Osteocyte (in vitro differentiated cells): ENCODE results near the gene RYR2. TPM values are rescaled to one million over a fixed set of nuclear protein-coding genes. Genes with fewer than 3 reads are reported as not detected.

Experiments
- DNase-seq: peaks from one replicate; pipeline ENCODE4 v3.0.0; 2021; ENCODE audit warnings: mixed read lengths; ENCODE audit not compliant: unreplicated experiment; ENCODE audit errors: extremely low spot score
- H3K27ac Mint-ChIP-seq: one replicate; pipeline ENCODE4 v1.8.0; 2021; ENCODE audit warnings: mild to moderate bottlenecking, mixed read lengths; ENCODE audit not compliant: unreplicated experiment
- H3K27me3 Mint-ChIP-seq: one replicate; pipeline ENCODE4 v1.8.0; 2021; ENCODE audit warnings: mixed read lengths; ENCODE audit not compliant: unreplicated experiment
- H3K36me3 Mint-ChIP-seq: one replicate; pipeline ENCODE4 v1.8.0; 2021; ENCODE audit warnings: mixed read lengths; ENCODE audit not compliant: unreplicated experiment
- H3K4me1 Mint-ChIP-seq: one replicate; pipeline ENCODE4 v1.8.0; 2021; ENCODE audit warnings: mixed read lengths; ENCODE audit not compliant: unreplicated experiment
- H3K4me3 Mint-ChIP-seq: one replicate; pipeline ENCODE4 v1.8.0; 2021; ENCODE audit warnings: mild to moderate bottlenecking, moderate library complexity, mixed read lengths; ENCODE audit not compliant: unreplicated experiment
- H3K9me3 Mint-ChIP-seq: one replicate; pipeline ENCODE4 v1.8.0; 2021; ENCODE audit warnings: mixed read lengths; ENCODE audit not compliant: unreplicated experiment
- total RNA-seq: library from RNA; stranded (reverse); gene quantifications from 2 replicates; pipeline ENCODE4 v1.2.1, GENCODE V29; 2021
- TF ChIP-seq, protein P1 (sequence below): fragments of 200-600 bp; sonication (generic); IDR thresholded peaks from 2 replicates; pipeline ENCODE4 v1.5.0; 2021; ENCODE audit warnings: antibody characterized with exemption, mild to moderate bottlenecking, moderate library complexity

The RYR2 gene
- total RNA-seq, 1 donor from 2014 or later: 0.03 TPM

DNA sequence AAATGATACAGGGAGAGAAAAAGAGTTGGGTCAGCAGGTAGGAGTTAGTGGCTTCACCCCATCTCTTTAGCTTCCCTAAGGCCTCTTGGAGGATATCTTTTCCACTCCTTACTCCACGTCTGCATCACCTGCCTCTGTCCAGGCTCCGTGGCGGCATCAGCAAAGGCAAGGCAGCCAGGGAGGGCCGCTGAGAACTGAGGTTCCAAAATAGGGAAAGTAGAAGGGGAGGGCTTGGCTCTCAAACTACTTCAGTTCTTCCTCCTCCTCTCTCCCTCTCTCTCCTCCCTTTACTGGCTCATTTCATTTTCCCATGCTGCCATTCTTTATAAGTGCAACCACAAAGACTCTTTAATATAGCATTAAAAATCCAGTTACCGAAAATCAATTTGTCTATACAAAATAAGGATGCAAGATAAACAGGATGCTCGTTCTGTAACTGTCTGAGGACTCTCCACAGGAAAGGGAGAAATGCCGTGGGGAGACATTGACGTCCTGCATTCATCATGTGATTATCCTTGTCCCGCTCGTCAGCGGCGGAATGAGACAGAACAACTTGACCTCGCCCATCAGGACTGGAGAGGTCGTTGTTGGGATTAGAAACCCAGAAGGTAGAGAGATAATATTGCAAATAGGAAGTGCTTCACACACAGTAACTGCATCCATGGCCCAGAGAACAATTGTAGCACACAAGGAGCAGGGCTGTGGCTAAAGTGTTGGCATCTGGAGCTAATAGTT is 34.7 kb upstream of the RYR2 start:
- Mint-ChIP-seq H3K27me3 (peaks cover 4% of the 10 kb centered on the region), H3K4me3 (no peak overlapping the region), H3K27ac (no peak overlapping the region), H3K9me3 (peaks cover 5% of the 10 kb centered on the region), H3K4me1 (peaks cover 6% of the 10 kb centered on the region), H3K36me3 (no peaks in the 10 kb centered on the region)
- no peak for DNase-seq
- TF ChIP-seq, protein P1, sequence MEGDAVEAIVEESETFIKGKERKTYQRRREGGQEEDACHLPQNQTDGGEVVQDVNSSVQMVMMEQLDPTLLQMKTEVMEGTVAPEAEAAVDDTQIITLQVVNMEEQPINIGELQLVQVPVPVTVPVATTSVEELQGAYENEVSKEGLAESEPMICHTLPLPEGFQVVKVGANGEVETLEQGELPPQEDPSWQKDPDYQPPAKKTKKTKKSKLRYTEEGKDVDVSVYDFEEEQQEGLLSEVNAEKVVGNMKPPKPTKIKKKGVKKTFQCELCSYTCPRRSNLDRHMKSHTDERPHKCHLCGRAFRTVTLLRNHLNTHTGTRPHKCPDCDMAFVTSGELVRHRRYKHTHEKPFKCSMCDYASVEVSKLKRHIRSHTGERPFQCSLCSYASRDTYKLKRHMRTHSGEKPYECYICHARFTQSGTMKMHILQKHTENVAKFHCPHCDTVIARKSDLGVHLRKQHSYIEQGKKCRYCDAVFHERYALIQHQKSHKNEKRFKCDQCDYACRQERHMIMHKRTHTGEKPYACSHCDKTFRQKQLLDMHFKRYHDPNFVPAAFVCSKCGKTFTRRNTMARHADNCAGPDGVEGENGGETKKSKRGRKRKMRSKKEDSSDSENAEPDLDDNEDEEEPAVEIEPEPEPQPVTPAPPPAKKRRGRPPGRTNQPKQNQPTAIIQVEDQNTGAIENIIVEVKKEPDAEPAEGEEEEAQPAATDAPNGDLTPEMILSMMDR: no peak

DNA sequence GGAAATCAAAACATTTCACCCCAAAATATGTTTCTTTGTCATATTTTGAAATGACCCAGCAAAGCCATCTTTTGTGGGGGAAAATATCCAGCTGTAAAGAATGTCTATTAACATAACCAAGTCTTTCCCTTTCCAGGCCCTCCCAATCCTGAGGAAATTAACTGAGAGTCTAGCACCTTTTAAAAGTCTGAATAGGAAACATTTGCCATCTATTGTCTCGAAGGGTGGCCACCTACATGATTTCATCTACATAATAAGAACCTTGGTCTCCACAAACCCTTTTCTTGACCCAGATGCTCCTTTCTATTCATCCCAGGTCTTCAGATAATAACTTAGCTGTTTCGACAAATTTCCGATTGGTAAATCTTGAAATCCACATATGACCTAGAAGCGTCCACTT is 32.4 kb upstream of the RYR2 start:
- H3K27ac Mint-ChIP-seq: no peak overlapping the region
- H3K4me3 Mint-ChIP-seq: no peak overlapping the region
- H3K36me3 Mint-ChIP-seq: no peaks in the 10 kb centered on the region
- no peaks in the 10 kb centered on the region for H3K27me3 Mint-ChIP-seq
- TF ChIP-seq, protein P1: no peak
- peaks cover 5% of the 10 kb centered on the region for H3K9me3 Mint-ChIP-seq
- DNase-seq: no peak
- H3K4me1 Mint-ChIP-seq: peaks cover 22% of the 10 kb centered on the region

DNA sequence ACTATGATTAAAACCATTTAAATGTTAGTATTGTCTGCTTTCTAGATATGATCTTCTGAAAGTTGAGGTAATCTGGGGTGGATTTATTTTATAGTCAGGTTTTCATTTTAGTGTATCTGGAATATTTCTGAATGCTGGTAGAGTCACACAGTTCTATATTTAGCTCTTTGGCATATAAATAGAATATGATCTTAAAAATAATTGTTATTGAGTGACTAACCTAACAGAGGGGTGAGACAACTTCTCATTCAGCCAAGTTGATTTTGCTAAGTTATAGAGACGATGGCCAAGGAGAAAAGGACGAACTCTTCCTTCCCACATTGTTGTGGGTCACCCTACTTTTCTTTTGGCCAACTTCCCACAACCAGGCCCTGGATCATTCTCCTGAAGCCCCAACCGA is 30.6 kb upstream of the RYR2 start:
- Mint-ChIP-seq H3K27me3 (peaks cover 2% of the 10 kb centered on the region), H3K4me1 (peaks cover 22% of the 10 kb centered on the region), H3K27ac (no peak overlapping the region), H3K4me3 (no peak overlapping the region), H3K36me3 (no peaks in the 10 kb centered on the region), H3K9me3 (peaks cover 5% of the 10 kb centered on the region)
- TF ChIP-seq, protein P1: no peak
- DNase-seq: no peak

DNA sequence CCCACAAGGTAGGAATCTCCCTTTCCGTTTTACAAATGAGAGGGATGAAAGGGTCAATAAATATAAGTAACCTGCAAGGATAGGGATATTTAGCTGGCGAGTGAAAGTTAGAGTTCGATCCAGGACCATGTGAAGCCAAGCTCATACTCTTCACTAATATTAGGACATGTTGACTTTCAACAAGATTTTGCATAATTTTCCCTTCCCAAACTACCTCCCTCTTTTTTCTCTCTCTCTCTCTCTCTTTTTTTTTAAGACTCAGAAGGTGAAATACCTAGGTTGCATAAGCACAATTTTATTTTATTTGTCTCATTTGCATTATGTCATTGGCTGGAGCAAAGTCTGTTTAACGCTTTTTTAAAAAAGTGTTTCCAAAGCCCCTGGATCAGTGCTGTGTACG is 29.6 kb upstream of the RYR2 start:
- no peak for DNase-seq
- H3K27me3 Mint-ChIP-seq: peaks cover 11% of the 10 kb centered on the region
- peaks cover 22% of the 10 kb centered on the region for H3K4me1 Mint-ChIP-seq
- TF ChIP-seq, protein P1: no peak
- no peaks in the 10 kb centered on the region for H3K36me3 Mint-ChIP-seq
- peak overlapping the region; percentile 86 for H3K27ac Mint-ChIP-seq
- peaks cover 5% of the 10 kb centered on the region for H3K9me3 Mint-ChIP-seq
- no peak overlapping the region for H3K4me3 Mint-ChIP-seq

DNA sequence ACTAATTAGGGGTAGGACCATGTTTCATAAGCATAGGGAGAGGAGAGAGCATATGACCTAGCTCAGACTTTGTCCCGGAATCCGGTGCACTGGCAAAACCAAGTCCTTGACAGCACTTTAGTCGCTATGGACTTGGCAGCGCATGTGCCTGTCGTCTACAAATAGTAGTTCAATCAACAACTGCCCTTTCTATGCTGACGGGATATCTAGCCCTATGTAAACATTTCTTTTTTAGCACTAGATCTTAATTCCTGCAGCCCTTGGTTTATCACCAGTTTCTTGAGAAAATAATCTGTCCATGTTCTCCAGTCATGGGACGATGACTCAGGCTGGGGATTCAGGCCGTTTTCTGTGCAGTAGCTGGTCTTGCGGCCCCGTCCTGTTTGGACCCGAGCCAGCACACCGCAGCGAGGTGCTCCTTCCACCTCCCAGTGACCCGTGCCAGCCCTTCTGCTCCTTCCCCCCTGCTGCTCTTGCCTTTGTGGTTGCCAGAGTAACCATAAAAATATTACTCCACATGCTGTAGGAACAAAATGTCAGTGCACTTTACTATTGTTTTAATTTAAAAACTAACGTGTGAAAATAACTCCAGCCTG is 29.1 kb upstream of the RYR2 start:
- Mint-ChIP-seq H3K4me3 (no peak overlapping the region), H3K27me3 (peaks cover 15% of the 10 kb centered on the region), H3K27ac (peak overlapping the region; percentile 86), H3K9me3 (peaks cover 5% of the 10 kb centered on the region), H3K36me3 (no peaks in the 10 kb centered on the region), H3K4me1 (peaks cover 22% of the 10 kb centered on the region)
- DNase-seq: peak; percentile 91
- TF ChIP-seq, protein P1: no peak
